ENCODE data around the gene USP7. TPM values are rescaled to one million over a fixed set of nuclear protein-coding genes. Genes with fewer than 3 reads are reported as not detected.

Gene USP7
- polyA plus RNA-seq, 1 donor, result 110 TPM

GRCh38 chr16:8901320-8901861 is 62.3 kb downstream of the USP7 start:
- Histone ChIP-seq H3K4me3 (ENCODE audit: low read length) (no peak overlapping the region), H3K27ac (ENCODE audit: low read length) (no peak overlapping the region), H3K4me1 (ENCODE audit: control insufficient read depth, insufficient read depth, low read length) (no peaks in the 10 kb centered on the region), H3K9me3 (ENCODE audit: control insufficient read depth, low read depth, low read length) (no peaks in the 10 kb centered on the region), H3K36me3 (ENCODE audit: control insufficient read depth, insufficient read depth, low read length) (peaks cover 97% of the 10 kb centered on the region), H3K27me3 (ENCODE audit: control insufficient read depth, insufficient read depth, low read length) (no peaks in the 10 kb centered on the region)
- no CpG with 5 or more reads among the region's 13 CpGs for WGBS (ENCODE audit: insufficient coverage, low lambda C conversion rate)
- DNase-seq, result no peak

GRCh38 chr16:8900343-8900742 is 63.4 kb downstream of the USP7 start:
- Histone ChIP-seq H3K4me3 (ENCODE audit: low read length) (no peak overlapping the region), H3K4me1 (ENCODE audit: control insufficient read depth, insufficient read depth, low read length) (no peaks in the 10 kb centered on the region), H3K27me3 (ENCODE audit: control insufficient read depth, insufficient read depth, low read length) (no peaks in the 10 kb centered on the region), H3K9me3 (ENCODE audit: control insufficient read depth, low read depth, low read length) (no peaks in the 10 kb centered on the region), H3K27ac (ENCODE audit: low read length) (no peak overlapping the region), H3K36me3 (ENCODE audit: control insufficient read depth, insufficient read depth, low read length) (peaks cover 97% of the 10 kb centered on the region)
- DNase-seq, result no peak
- 94% methylated on average over 4 of the region's 5 CpGs for WGBS (ENCODE audit: insufficient coverage, low lambda C conversion rate)

GRCh38 chr16:8899709-8900317 is 63.9 kb downstream of the USP7 start:
- H3K36me3 ChIP-seq (ENCODE audit: control insufficient read depth, insufficient read depth, low read length), result peaks cover 97% of the 10 kb centered on the region
- no CpG with 5 or more reads among the region's 9 CpGs for WGBS (ENCODE audit: insufficient coverage, low lambda C conversion rate)

GRCh38 chr16:8898660-8899318 is 64.9 kb downstream of the USP7 start:
- peaks cover 98% of the 10 kb centered on the region for H3K36me3 ChIP-seq (ENCODE audit: control insufficient read depth, insufficient read depth, low read length)
- DNase-seq, result no peak
- no peaks in the 10 kb centered on the region for H3K27me3 ChIP-seq (ENCODE audit: control insufficient read depth, insufficient read depth, low read length)
- no peak overlapping the region for H3K27ac ChIP-seq (ENCODE audit: low read length)
- H3K4me1 ChIP-seq (ENCODE audit: control insufficient read depth, insufficient read depth, low read length), result no peaks in the 10 kb centered on the region
- no peaks in the 10 kb centered on the region for H3K9me3 ChIP-seq (ENCODE audit: control insufficient read depth, low read depth, low read length)
- WGBS (ENCODE audit: insufficient coverage, low lambda C conversion rate), result no CpG with 5 or more reads among the region's 3 CpGs
- no peak overlapping the region for H3K4me3 ChIP-seq (ENCODE audit: low read length)

More at GRCh38 chr16:8899709-8900317, 63.9 kb downstream of the USP7 start:
- DNase-seq, result no peak
- Histone ChIP-seq H3K27me3 (ENCODE audit: control insufficient read depth, insufficient read depth, low read length) (no peaks in the 10 kb centered on the region), H3K4me1 (ENCODE audit: control insufficient read depth, insufficient read depth, low read length) (no peaks in the 10 kb centered on the region), H3K4me3 (ENCODE audit: low read length) (no peak overlapping the region), H3K27ac (ENCODE audit: low read length) (no peak overlapping the region), H3K9me3 (ENCODE audit: control insufficient read depth, low read depth, low read length) (no peaks in the 10 kb centered on the region)

- Histone ChIP-seq H3K36me3 (ENCODE audit: control insufficient read depth, insufficient read depth, low read length) (peaks cover 95% of the 10 kb centered on the region), H3K4me3 (ENCODE audit: low read length) (no peak overlapping the region), H3K27me3 (ENCODE audit: control insufficient read depth, insufficient read depth, low read length) (no peaks in the 10 kb centered on the region), H3K9me3 (ENCODE audit: control insufficient read depth, low read depth, low read length) (no peaks in the 10 kb centered on the region), H3K27ac (ENCODE audit: low read length) (no peak overlapping the region), H3K4me1 (ENCODE audit: control insufficient read depth, insufficient read depth, low read length) (no peaks in the 10 kb centered on the region)
- DNase-seq, result no peak
- no CpG with 5 or more reads among the region's 21 CpGs for WGBS (ENCODE audit: insufficient coverage, low lambda C conversion rate)
Measured at GRCh38 chr16:8894736-8895334, 68.9 kb downstream of the USP7 start.

- H3K4me1 ChIP-seq (ENCODE audit: control insufficient read depth, insufficient read depth, low read length), result no peaks in the 10 kb centered on the region
- H3K27me3 ChIP-seq (ENCODE audit: control insufficient read depth, insufficient read depth, low read length), result no peaks in the 10 kb centered on the region
- no peak overlapping the region for H3K27ac ChIP-seq (ENCODE audit: low read length)
- no CpG with 5 or more reads among the region's 14 CpGs for WGBS (ENCODE audit: insufficient coverage, low lambda C conversion rate)
- no peaks in the 10 kb centered on the region for H3K9me3 ChIP-seq (ENCODE audit: control insufficient read depth, low read depth, low read length)
- DNase-seq, result no peak
- peaks cover 87% of the 10 kb centered on the region for H3K36me3 ChIP-seq (ENCODE audit: control insufficient read depth, insufficient read depth, low read length)
- H3K4me3 ChIP-seq (ENCODE audit: low read length), result no peak overlapping the region
Measured at GRCh38 chr16:8893976-8894690, 69.6 kb downstream of the USP7 start.

GRCh38 chr16:8893426-8893825 is 70.3 kb downstream of the USP7 start:
- no peaks in the 10 kb centered on the region for H3K4me1 ChIP-seq (ENCODE audit: control insufficient read depth, insufficient read depth, low read length)
- no peak overlapping the region for H3K27ac ChIP-seq (ENCODE audit: low read length)
- no peaks in the 10 kb centered on the region for H3K9me3 ChIP-seq (ENCODE audit: control insufficient read depth, low read depth, low read length)
- H3K27me3 ChIP-seq (ENCODE audit: control insufficient read depth, insufficient read depth, low read length), result no peaks in the 10 kb centered on the region
- DNase-seq, result no peak
- H3K36me3 ChIP-seq (ENCODE audit: control insufficient read depth, insufficient read depth, low read length), result peaks cover 81% of the 10 kb centered on the region
- WGBS (ENCODE audit: insufficient coverage, low lambda C conversion rate), result 93% methylated on average over 5 of the region's 9 CpGs
- H3K4me3 ChIP-seq (ENCODE audit: low read length), result no peak overlapping the region

- no peak overlapping the region for H3K4me3 ChIP-seq (ENCODE audit: low read length)
- H3K9me3 ChIP-seq (ENCODE audit: control insufficient read depth, low read depth, low read length), result no peaks in the 10 kb centered on the region
- no peaks in the 10 kb centered on the region for H3K27me3 ChIP-seq (ENCODE audit: control insufficient read depth, insufficient read depth, low read length)
- WGBS (ENCODE audit: insufficient coverage, low lambda C conversion rate), result no CpG with 5 or more reads among the region's 16 CpGs
- H3K27ac ChIP-seq (ENCODE audit: low read length), result no peak overlapping the region
- peaks cover 82% of the 10 kb centered on the region for H3K36me3 ChIP-seq (ENCODE audit: control insufficient read depth, insufficient read depth, low read length)
- DNase-seq, result no peak
- H3K4me1 ChIP-seq (ENCODE audit: control insufficient read depth, insufficient read depth, low read length), result peaks cover under 1% of the 10 kb centered on the region
Measured at GRCh38 chr16:8892101-8892575, 71.6 kb downstream of the USP7 start.

- H3K4me3 ChIP-seq (ENCODE audit: low read length), result no peak overlapping the region
- WGBS (ENCODE audit: insufficient coverage, low lambda C conversion rate), result 100% methylated on average over 1 of the region's 5 CpGs
- peaks cover 66% of the 10 kb centered on the region for H3K36me3 ChIP-seq (ENCODE audit: control insufficient read depth, insufficient read depth, low read length)
- H3K4me1 ChIP-seq (ENCODE audit: control insufficient read depth, insufficient read depth, low read length), result peaks cover 16% of the 10 kb centered on the region
- no peak overlapping the region for H3K27ac ChIP-seq (ENCODE audit: low read length)
- DNase-seq, result no peak
- no peaks in the 10 kb centered on the region for H3K27me3 ChIP-seq (ENCODE audit: control insufficient read depth, insufficient read depth, low read length)
- H3K9me3 ChIP-seq (ENCODE audit: control insufficient read depth, low read depth, low read length), result no peaks in the 10 kb centered on the region
Measured at GRCh38 chr16:8890549-8890921, 73.2 kb downstream of the USP7 start.

- Histone ChIP-seq H3K27ac (ENCODE audit: low read length) (no peak overlapping the region), H3K4me3 (ENCODE audit: low read length) (no peak overlapping the region), H3K36me3 (ENCODE audit: control insufficient read depth, insufficient read depth, low read length) (peaks cover 61% of the 10 kb centered on the region), H3K27me3 (ENCODE audit: control insufficient read depth, insufficient read depth, low read length) (no peaks in the 10 kb centered on the region), H3K9me3 (ENCODE audit: control insufficient read depth, low read depth, low read length) (no peaks in the 10 kb centered on the region), H3K4me1 (ENCODE audit: control insufficient read depth, insufficient read depth, low read length) (peaks cover 21% of the 10 kb centered on the region)
- no peak for DNase-seq
- WGBS (ENCODE audit: insufficient coverage, low lambda C conversion rate), result no CpG with 5 or more reads among the region's 14 CpGs
Measured at GRCh38 chr16:8889893-8890548, 73.7 kb downstream of the USP7 start.

Data from large intestine (tissue), 3 donors.